MM.1S (cell line): ENCODE data around the gene AFG1L.
"Not testable (repeated sequence)": the region's sequence is repeated elsewhere in the genome, so short reads cannot be mapped to it uniquely, and the experiment has no call there.

ENCODE experiments used
- DNase-seq: peaks from one replicate; pipeline ENCODE4 v3.0.0-alpha.2; 2015
- H2AFZ ChIP-seq: fragments of 300-600 bp; sonication (generic); 2 replicates; pipeline ENCODE4 v1.6.0; 2016; ENCODE audit warnings: antibody characterized with exemption, low read length
- H3F3A ChIP-seq: fragments of 300-600 bp; sonication (generic); 2 replicates; pipeline ENCODE4 v1.6.1; 2016; ENCODE audit warnings: mild to moderate bottlenecking, antibody characterized with exemption, low read length, moderate library complexity, mixed read lengths; ENCODE audit not compliant: insufficient read depth
- H3K27ac ChIP-seq: fragments of 300-600 bp; sonication (generic); 2 replicates; pipeline ENCODE4 v1.5.1; 2016; ENCODE audit warnings: mild to moderate bottlenecking, low read length
- H3K27me3 ChIP-seq: fragments of 300-600 bp; sonication (generic); replicated peaks from 2 replicates; pipeline ENCODE4 v1.6.0; 2016; ENCODE audit warnings: low read length; ENCODE audit not compliant: insufficient read depth
- H3K36me3 ChIP-seq: fragments of 300-600 bp; sonication (generic); replicated peaks from 2 replicates; pipeline ENCODE4 v1.6.1; 2016; ENCODE audit warnings: mild to moderate bottlenecking, low read length, mixed read lengths; ENCODE audit not compliant: insufficient read depth
- H3K4me1 ChIP-seq: fragments of 300-600 bp; sonication (generic); 2 replicates; pipeline ENCODE4 v1.6.1; 2016; ENCODE audit warnings: low read length, mixed read lengths
- H3K4me2 ChIP-seq: fragments of 300-600 bp; sonication (generic); 2 replicates; pipeline ENCODE4 v1.6.0; 2016; ENCODE audit warnings: low read depth, low read length
- H3K4me3 ChIP-seq: fragments of 300-600 bp; sonication (generic); 2 replicates; pipeline ENCODE4 v1.5.1; 2016; ENCODE audit warnings: low read length, mixed read lengths
- H3K79me2 ChIP-seq: fragments of 300-600 bp; sonication (generic); 2 replicates; pipeline ENCODE4 v1.6.1; 2016; ENCODE audit warnings: mixed run types, low read length, mixed read lengths
- H3K9ac ChIP-seq: fragments of 300-600 bp; sonication (generic); 2 replicates; pipeline ENCODE4 v1.6.1; 2016; ENCODE audit warnings: low read length, mixed read lengths
- H3K9me2 ChIP-seq: fragments of 300-600 bp; sonication (generic); replicated peaks from 2 replicates; pipeline ENCODE4 v1.6.1; 2016; ENCODE audit warnings: mild to moderate bottlenecking, low read length, mixed read lengths; ENCODE audit not compliant: insufficient read depth
- H3K9me3 ChIP-seq: fragments of 300-600 bp; sonication (generic); replicated peaks from 2 replicates; pipeline ENCODE4 v1.6.1; 2016; ENCODE audit warnings: mild to moderate bottlenecking, low read length, mixed read lengths; ENCODE audit not compliant: insufficient read depth
- H4K20me1 ChIP-seq: fragments of 300-600 bp; sonication (generic); 2 replicates; pipeline ENCODE4 v1.6.1; 2016; ENCODE audit warnings: mild to moderate bottlenecking, low read length, moderate library complexity, mixed read lengths; ENCODE audit not compliant: insufficient read depth
- CTCF ChIP-seq: fragments of 300-600 bp; sonication (generic); IDR thresholded peaks from 2 replicates; pipeline ENCODE4 v1.5.1; 2016; ENCODE audit warnings: antibody characterized with exemption, low read length, mixed read lengths
- EZH2 ChIP-seq: fragments of 300-600 bp; sonication (generic); optimal IDR thresholded peaks from 2 replicates; pipeline ENCODE3; 2017; ENCODE audit warnings: low read depth, mild to moderate bottlenecking, antibody characterized with exemption, low read length, mixed read lengths
- EZH2phosphoT487 ChIP-seq: fragments of 300-600 bp; sonication (generic); IDR thresholded peaks from 2 replicates; pipeline ENCODE4 v1.6.1; 2018; ENCODE audit warnings: antibody characterized with exemption, low read length

AFG1L gene

DNA sequence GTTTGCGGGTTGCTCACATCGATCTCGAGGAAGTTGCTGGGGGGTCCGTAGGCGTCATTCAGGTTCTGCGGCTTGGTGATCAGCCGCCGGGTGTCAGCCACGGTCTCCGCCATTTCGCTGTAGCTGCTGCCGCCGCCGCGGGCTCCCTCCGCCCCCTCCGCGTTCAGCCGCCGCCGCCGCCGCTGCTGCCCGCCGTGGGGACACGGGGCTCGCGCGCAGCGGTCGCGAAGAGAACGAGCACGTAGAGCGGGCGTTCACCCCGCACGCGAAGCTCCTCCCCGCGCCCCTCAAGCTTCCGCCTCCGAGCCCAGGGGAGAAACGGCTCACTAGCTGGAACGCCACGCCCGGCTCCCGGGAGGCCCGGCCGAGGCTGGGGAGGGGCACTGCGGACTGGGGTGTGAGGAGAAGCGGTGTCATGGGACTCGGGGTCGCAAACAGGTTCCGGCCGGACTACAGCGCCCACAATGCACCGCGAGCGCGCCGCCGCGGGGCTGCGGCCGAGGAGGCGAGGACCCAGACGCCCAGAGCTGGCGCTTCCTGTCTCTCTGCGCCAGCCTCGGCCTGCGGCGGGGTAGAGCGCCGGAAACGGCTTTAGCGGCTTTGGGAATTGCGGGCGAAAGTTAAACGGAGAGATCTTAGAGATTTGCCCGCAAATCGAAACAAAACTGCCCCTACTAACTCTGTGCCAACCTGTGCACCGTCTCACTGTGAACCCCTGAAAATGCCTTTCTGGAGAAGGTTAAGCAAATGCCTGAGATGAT lies 33.9 kb upstream of the AFG1L start, which contains the start of gene SNX3:
TSS of gene SNX3 (minus strand) at position 232 of the 761 bp plus-strand sequence. CDS start at position 113, 119 bp downstream.
- H2AFZ ChIP-seq: peak within 1 kb of the TSS; percentile 89
- no peaks in the 10 kb centered on the region for H3K9me2 ChIP-seq
- H3K36me3 ChIP-seq: no peaks in the 10 kb centered on the region
- peak within 1 kb of the TSS; percentile 99 for H3K4me3 ChIP-seq
- peaks cover 48% of the 10 kb centered on the region for H3K79me2 ChIP-seq
- H4K20me1 ChIP-seq: no peaks in the 10 kb centered on the region
- peak within 1 kb of the TSS; percentile 93 for H3K27ac ChIP-seq
- no peaks in the 10 kb centered on the region for H3K4me1 ChIP-seq
- H3K9ac ChIP-seq: peak within 1 kb of the TSS; percentile 89
- no peaks in the 10 kb centered on the region for H3K27me3 ChIP-seq
- TF ChIP-seq CTCF: 0 out of 2 replicates have a peak, but pooled peaks have one; percentile 5
- no peak for TF ChIP-seq EZH2phosphoT487
- peaks cover 16% of the 10 kb centered on the region for H3F3A ChIP-seq
- DNase-seq: peak; percentile 90
- no peaks in the 10 kb centered on the region for H3K9me3 ChIP-seq
- H3K4me2 ChIP-seq: peak within 1 kb of the TSS; percentile 76

GRCh38 chr6:108263371-108263770 lies 31.5 kb upstream of the AFG1L start:
- no peak overlapping the region for H3K9ac ChIP-seq
- H3K4me2 ChIP-seq: no peak overlapping the region
- peaks cover 16% of the 10 kb centered on the region for H3F3A ChIP-seq
- no peaks in the 10 kb centered on the region for H4K20me1 ChIP-seq
- H2AFZ ChIP-seq: no peak overlapping the region
- DNase-seq: no peak
- H3K4me1 ChIP-seq: no peaks in the 10 kb centered on the region
- H3K9me2 ChIP-seq: no peaks in the 10 kb centered on the region
- no peak overlapping the region for H3K4me3 ChIP-seq
- H3K27me3 ChIP-seq: no peaks in the 10 kb centered on the region
- H3K9me3 ChIP-seq: no peaks in the 10 kb centered on the region
- TF ChIP-seq EZH2phosphoT487 (no peak), CTCF (no peak), EZH2 (no peak)
- no peak overlapping the region for H3K27ac ChIP-seq
- H3K36me3 ChIP-seq: no peaks in the 10 kb centered on the region
- H3K79me2 ChIP-seq: peaks cover 25% of the 10 kb centered on the region

DNA sequence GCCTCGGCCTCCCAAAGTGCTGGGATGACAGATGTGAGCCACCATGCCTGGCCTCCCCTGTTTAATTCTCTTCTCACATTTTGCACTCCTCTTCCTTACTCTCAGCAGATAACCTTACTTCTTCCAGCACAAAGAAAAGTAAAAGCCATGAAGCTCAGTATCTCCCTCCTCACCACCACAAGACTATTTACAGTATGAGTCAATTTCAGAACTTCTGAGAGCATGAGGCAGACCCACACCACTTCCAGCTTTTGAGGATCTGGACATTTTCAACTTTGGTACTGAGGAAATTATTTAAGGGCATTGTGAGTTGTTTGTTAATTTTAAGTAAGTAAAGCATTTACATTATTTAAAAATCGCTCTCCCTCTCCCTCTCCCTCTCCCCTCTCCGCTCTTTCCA lies 26.0 kb upstream of the AFG1L start:
- Histone ChIP-seq H3K9me2 (no peaks in the 10 kb centered on the region), H3K4me1 (no peaks in the 10 kb centered on the region), H3K9ac (no peak overlapping the region), H3K9me3 (no peaks in the 10 kb centered on the region), H3K79me2 (no peaks in the 10 kb centered on the region), H3K27ac (no peak overlapping the region), H3K4me2 (no peak overlapping the region), H2AFZ (no peak overlapping the region), H3F3A (no peaks in the 10 kb centered on the region), H3K4me3 (no peak overlapping the region), H3K27me3 (no peaks in the 10 kb centered on the region), H3K36me3 (no peaks in the 10 kb centered on the region), H4K20me1 (no peaks in the 10 kb centered on the region)
- DNase-seq: no peak
- TF ChIP-seq EZH2: no peak
- TF ChIP-seq CTCF: no peak
- no peak for TF ChIP-seq EZH2phosphoT487

DNA sequence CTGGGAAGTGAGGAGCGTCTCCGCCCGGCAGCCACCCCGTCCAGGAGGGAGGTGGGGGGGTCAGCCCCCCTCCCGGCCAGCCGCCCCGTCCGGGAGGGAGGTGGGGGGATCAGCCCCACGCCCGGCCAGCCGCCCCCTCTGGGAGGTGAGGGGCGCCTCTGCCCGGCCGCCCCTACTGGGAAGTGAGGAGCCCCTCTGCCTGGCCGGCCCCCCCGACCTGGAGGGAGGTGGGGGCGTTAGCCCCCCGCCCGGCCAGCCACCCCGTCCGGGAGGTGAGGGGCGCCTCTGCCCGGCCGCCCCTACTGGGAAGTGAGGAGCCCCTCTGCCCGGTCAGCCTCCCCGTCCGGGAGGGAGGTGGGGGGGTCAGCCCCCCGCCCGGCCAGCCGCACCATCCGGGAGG lies 24.9 kb upstream of the AFG1L start:
- not testable (repeated sequence) for H4K20me1 ChIP-seq, H3K27ac ChIP-seq, H3K9me3 ChIP-seq, H3F3A ChIP-seq, DNase-seq, H3K79me2 ChIP-seq, H3K27me3 ChIP-seq, H3K36me3 ChIP-seq, H3K4me1 ChIP-seq, H3K9ac ChIP-seq, H3K4me2 ChIP-seq, H3K4me3 ChIP-seq, H2AFZ ChIP-seq, H3K9me2 ChIP-seq
